GM21367 (cell line): ENCODE results near the gene SPEN.
"Not testable (repeated sequence)": the region's sequence is repeated elsewhere in the genome, so short reads cannot be mapped to it uniquely, and the experiment has no call there.

Source experiments
- ATAC-seq: cut with Tn5 transposase; IDR thresholded peaks from one replicate; pipeline ENCODE4 v1.9.1; 2021; ENCODE audit not compliant: unreplicated experiment

The SPEN gene

DNA sequence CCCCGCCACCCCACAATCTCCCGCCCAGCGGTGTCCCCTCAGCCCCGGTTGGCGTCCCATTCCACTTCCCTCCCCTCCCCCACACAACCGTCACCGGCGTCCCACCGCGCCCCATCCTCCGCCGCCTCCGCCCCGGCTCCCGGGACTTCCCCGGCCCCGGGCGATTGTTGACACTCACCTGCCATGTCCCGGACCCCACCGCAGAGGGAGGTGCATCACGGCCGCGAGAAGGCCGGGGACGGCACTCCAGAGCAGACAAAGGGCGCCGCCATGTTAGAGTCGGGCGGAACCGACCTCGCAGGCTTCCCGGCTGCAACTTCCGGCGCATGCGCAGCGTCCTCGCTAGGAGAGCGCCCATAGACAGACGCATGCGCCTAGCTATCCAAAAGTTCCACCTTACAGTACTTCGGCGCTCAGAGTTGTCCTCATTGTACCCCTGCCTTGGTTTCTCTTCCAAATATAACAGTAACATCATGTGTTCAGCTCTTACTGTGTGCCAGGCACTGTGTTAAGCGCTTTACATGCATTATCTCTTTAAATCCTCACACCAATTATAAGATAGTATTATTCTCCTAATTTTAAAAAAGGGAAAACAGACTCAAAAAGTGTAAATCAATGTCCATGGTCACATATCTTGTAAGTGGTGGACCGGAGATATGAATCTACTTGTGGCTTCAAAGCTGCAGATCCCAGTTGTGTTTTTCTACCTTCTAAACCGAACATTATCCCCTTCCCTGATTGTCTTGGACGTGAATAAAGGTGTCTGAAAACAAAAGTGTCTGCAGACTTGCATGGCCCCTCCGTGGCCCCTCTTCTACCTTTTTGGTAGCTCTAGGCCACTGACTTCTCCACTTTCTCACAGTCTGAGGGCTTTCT is 128.5 kb downstream of the SPEN start, which contains the start of gene ZBTB17:
Gene ZBTB17 (minus strand): TSS at position 297 of the 876 bp plus-strand sequence. CDS start 27,606 bp downstream, outside the sequence.
- peak; percentile 60 for ATAC-seq

DNA sequence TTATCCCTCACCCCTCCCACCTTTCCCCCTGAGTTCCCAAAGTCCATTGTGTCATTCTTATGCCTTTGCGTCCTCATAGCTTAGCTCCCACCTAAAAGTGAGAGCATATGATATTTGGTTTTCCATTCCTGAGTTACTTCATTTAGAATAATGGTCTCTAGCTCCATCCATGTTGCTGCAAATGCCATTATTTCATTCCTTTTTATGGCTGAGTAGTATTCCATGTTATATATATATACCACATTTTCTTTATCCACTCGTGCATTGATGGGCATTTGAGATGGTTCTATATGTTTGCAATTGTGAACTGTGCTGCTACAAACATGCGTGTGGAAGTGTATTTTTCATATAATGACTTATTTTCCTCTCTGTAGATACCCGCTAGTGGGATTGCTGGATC is 130.4 kb downstream of the SPEN start:
- ATAC-seq, result not testable (repeated sequence)

DNA sequence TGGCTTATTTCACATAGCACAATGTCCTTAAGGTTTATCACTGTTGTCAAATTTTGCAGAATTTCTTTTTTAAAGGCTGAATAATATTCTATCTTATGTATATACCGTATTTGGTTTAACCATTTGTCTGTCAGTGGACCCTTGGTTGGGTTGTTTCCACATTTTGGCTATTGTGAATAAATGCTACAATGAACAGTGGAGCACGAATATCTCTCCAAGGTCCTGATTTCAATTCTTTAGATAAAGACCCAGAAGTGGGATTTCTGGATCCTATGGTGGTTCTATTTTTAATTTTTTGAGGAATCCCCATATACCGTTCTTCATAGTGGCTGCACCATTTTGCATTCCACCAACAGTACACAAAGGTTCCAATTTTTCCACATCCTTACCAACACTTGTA is 134.2 kb downstream of the SPEN start:
- no peak for ATAC-seq

DNA sequence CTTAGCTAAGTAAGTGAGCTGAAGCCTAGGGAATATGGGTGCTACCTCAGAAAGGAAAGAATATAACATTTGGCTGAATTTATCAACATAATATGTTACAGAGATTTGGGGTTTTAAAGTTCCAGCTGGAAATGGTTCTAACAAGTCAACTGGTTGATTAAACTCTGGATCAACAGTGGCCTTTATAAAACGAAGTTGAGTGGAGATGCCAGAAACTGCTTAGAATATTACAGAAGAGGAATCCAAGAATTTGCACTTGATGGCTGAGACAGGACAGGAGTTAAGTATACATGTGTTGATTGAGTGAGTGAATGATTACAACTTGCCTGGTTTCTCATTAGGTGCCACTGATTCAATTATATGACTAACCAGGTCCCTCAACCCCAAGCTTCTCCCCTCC is 135.8 kb downstream of the SPEN start:
- ATAC-seq, result no peak

DNA sequence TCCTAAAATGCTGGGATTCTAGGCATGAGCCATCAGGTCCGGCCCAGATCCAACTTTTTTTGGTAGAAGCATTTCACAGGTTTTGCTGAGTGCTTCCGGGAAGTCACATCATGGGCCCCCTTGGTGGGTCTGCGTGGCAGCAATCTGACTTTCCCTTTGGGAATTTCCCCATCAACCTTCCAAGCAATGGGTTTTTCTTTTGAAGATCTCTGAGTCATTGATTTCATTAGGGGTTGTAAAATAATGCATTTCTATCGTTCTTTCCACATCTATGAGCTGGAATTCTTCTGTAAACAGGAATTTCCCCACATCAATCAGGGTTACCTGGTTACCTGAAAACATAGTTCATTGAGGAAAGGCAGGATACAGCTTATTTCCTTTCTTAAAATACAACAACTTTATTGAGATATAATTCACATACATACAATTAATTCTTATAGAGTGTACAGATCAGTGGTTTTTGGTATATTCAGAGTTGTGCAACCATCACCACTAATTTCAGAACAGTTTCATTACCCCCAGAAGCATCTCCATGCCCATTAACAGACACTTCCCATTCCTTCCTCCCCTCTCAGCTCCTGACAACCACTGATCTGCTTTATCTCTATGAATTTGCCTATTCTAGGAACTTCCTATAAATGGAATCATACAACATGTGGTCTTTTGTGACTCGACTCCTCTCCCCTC is 138.2 kb downstream of the SPEN start:
- no peak for ATAC-seq

DNA sequence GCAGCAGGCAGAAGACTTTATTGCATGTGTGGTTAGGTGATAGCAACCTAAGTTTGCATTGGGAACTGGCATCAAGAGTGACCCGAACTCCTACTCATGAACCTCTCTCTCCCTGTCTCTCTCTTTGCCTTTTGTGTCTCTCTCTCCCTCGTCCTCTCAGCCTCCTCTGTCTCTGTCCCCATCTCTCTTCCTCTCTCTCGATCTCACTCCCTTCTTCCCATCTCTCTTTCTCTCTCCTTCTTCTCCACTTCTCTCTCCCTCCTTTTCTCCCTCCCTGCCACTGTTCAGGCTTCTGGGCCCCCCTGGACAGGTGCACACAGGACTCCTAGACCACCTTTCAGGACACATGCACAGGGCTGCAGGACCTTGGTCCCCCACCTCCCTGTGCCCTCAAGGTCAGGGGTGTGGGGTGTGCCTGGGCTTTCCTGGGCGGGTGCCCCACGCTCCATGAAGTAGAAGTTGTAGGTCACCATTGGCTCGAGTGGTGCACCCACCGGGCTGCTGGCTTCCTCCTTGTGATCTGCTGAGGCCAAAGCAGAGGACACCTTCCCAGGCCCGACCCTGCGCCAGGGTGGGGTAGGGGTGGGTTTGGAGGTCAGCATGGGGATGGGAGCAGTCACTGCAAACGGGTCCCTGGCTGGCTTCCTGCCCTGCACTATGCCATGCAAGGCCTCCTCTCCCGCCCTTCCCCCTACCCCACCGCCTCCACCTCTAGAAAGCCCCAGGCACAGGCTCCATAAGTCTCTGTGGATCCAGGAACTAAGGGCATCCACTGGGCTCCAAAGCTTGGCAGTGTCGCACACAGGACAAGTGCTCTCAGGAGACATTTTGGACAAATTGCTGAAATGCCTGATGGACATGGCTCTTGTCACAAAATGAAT is 141.6 kb downstream of the SPEN start:
- ATAC-seq, result no peak

DNA sequence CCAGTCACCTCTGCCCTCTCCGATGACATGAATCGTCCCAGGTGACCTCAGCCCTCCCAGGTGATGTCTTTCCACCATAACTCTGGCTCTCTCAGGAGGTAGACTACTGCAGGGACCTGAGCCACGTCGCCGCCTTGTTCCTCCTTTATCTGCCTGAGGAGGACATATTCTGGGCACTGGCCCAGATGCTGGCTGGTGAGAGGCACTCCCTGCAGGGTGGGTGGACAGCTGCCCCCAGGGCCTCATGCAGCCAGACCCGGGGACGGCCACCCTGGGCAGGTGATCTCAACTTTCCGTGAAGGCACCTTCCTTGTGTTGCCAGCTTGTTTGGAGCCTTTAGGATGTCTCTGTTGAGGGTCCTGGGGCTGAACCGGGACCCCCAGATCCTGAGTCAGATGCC is 142.3 kb downstream of the SPEN start:
- no peak for ATAC-seq
